HG03354 (cell line): ENCODE data around the gene ATG4D.

Experiments used
- ATAC-seq: cut with Tn5 transposase; IDR thresholded peaks from one replicate; pipeline ENCODE4 v1.9.1; 2021; ENCODE audit warnings: mild to moderate bottlenecking; ENCODE audit not compliant: unreplicated experiment, poor library complexity, severe bottlenecking

The ATG4D gene

GRCh38 chr19:10543420-10544241, at the start of gene ATG4D:
ATG4D (plus strand) TSS chr19:10543904; CDS start chr19:10544091, 187 bp downstream.
- peak; percentile 74 for ATAC-seq

- no peak for ATAC-seq
These were observed 46.3 kb upstream of the ATG4D start for GRCh38 chr19:10497371-10497770.

GRCh38 chr19:10499550-10500246, 44.0 kb upstream of the ATG4D start:
- ATAC-seq, result no peak

- no peak for ATAC-seq
These were observed 43.5 kb upstream of the ATG4D start for GRCh38 chr19:10500247-10500592.

GRCh38 chr19:10501971-10502523, 41.7 kb upstream of the ATG4D start:
- ATAC-seq, result peak; percentile 45

GRCh38 chr19:10502524-10503001, 41.1 kb upstream of the ATG4D start:
- ATAC-seq, result peak; percentile 83

- ATAC-seq, result peak; percentile 39
These were observed 40.5 kb upstream of the ATG4D start, which contains the start of gene KEAP1 for GRCh38 chr19:10503002-10503789. KEAP1 (minus strand) TSS chr19:10503356; CDS start chr19:10500033, 3,323 bp downstream.

GRCh38 chr19:10505583-10506229, 38.0 kb upstream of the ATG4D start:
- no peak for ATAC-seq

- no peak for ATAC-seq
These were observed 35.7 kb upstream of the ATG4D start for GRCh38 chr19:10508036-10508435.

- ATAC-seq, result no peak
These were observed 35.0 kb upstream of the ATG4D start for GRCh38 chr19:10508707-10509106.

- ATAC-seq, result no peak
These were observed 33.4 kb upstream of the ATG4D start for GRCh38 chr19:10510301-10510802.

- no peak for ATAC-seq
These were observed 30.5 kb upstream of the ATG4D start for GRCh38 chr19:10513223-10513622.

- no peak for ATAC-seq
These were observed 29.2 kb upstream of the ATG4D start for GRCh38 chr19:10514211-10515145.

- no peak for ATAC-seq
These were observed 27.7 kb upstream of the ATG4D start for GRCh38 chr19:10516064-10516385.

GRCh38 chr19:10516671-10517286, 26.9 kb upstream of the ATG4D start:
- ATAC-seq, result no peak

GRCh38 chr19:10517361-10517759, 26.3 kb upstream of the ATG4D start, which contains the start of gene S1PR5:
S1PR5 (minus strand) TSS chr19:10517447; CDS start chr19:10515011, 2,436 bp downstream.
- no peak for ATAC-seq

GRCh38 chr19:10517760-10518443, 25.8 kb upstream of the ATG4D start:
- no peak for ATAC-seq
